Activated CD4-positive, CD25-positive, alpha-beta regulatory T cell (primary cell): Measurements from ENCODE around the gene NKPD1.
"Not testable (repeated sequence)": the region's sequence is repeated elsewhere in the genome, so short reads cannot be mapped to it uniquely, and the experiment has no call there.

ENCODE experiments used
- DNase-seq, 4 experiments: peaks; one replicate each; lab custom pipeline; 2025; lab: John Stamatoyannopoulos, UW

Gene NKPD1

GRCh38 chr19:45139286-45140143, 21.3 kb downstream of the NKPD1 start:
- no peak for DNase-seq

- no peak for DNase-seq
Measured at GRCh38 chr19:45138303-45138751, 22.5 kb downstream of the NKPD1 start.

GRCh38 chr19:45137179-45137761, 23.5 kb downstream of the NKPD1 start:
- DNase-seq: no peak

GRCh38 chr19:45136507-45137178, 24.1 kb downstream of the NKPD1 start:
- DNase-seq: no peak

- DNase-seq: no peak
Measured at GRCh38 chr19:45135176-45135885, 25.5 kb downstream of the NKPD1 start.

- no peak for DNase-seq
Measured at GRCh38 chr19:45133661-45134060, 27.1 kb downstream of the NKPD1 start.

- no peak for DNase-seq
Measured at GRCh38 chr19:45130888-45131615, 29.7 kb downstream of the NKPD1 start.

GRCh38 chr19:45130236-45130635, 30.5 kb downstream of the NKPD1 start:
- no peak for DNase-seq

GRCh38 chr19:45128806-45129205, 32.0 kb downstream of the NKPD1 start:
- no peak for DNase-seq

- DNase-seq: no peak
Measured at GRCh38 chr19:45128146-45128545, 32.6 kb downstream of the NKPD1 start.

- no peak for DNase-seq
Measured at GRCh38 chr19:45126654-45127053, 34.1 kb downstream of the NKPD1 start.

- peak; percentile 24 to 53 (median 30) for DNase-seq
Measured at GRCh38 chr19:45125975-45126493, 34.7 kb downstream of the NKPD1 start.

GRCh38 chr19:45125360-45125759, 35.4 kb downstream of the NKPD1 start:
- DNase-seq: no peak

- no peak for DNase-seq
Measured at GRCh38 chr19:45124021-45124420, 36.8 kb downstream of the NKPD1 start.

- no peak for DNase-seq
Measured at GRCh38 chr19:45123440-45123850, 37.3 kb downstream of the NKPD1 start.

- no peak for DNase-seq
Measured at GRCh38 chr19:45122832-45123231, 38.0 kb downstream of the NKPD1 start.

GRCh38 chr19:45121827-45122345, 38.9 kb downstream of the NKPD1 start:
- DNase-seq: no peak

GRCh38 chr19:45119582-45119981, 41.2 kb downstream of the NKPD1 start:
- no peak for DNase-seq

- DNase-seq: not testable (repeated sequence)
Measured at GRCh38 chr19:45118591-45119355, 42.0 kb downstream of the NKPD1 start.

GRCh38 chr19:45118106-45118505, 42.7 kb downstream of the NKPD1 start:
- no peak for DNase-seq
